HG03039 (cell line): ENCODE data around the gene SERPINI2.
"Not testable (repeated sequence)": the region's sequence is repeated elsewhere in the genome, so short reads cannot be mapped to it uniquely, and the experiment has no call there.

Source experiments
- ATAC-seq: cut with Tn5 transposase; IDR thresholded peaks from one replicate; pipeline ENCODE4 v1.9.1; 2021; ENCODE audit warnings: mild to moderate bottlenecking, moderate library complexity; ENCODE audit not compliant: unreplicated experiment

The SERPINI2 gene

GRCh38 chr3:167450675-167451074, 23.2 kb downstream of the SERPINI2 start:
- ATAC-seq, result no peak

GRCh38 chr3:167450195-167450594, 23.6 kb downstream of the SERPINI2 start:
- ATAC-seq, result no peak

GRCh38 chr3:167445491-167445890, 28.4 kb downstream of the SERPINI2 start:
- no peak for ATAC-seq

- no peak for ATAC-seq
Measured at GRCh38 chr3:167441256-167441655, 32.6 kb downstream of the SERPINI2 start.

- no peak for ATAC-seq
Measured at GRCh38 chr3:167437428-167438139, 36.3 kb downstream of the SERPINI2 start.

GRCh38 chr3:167426962-167427361, 46.9 kb downstream of the SERPINI2 start:
- not testable (repeated sequence) for ATAC-seq

GRCh38 chr3:167422396-167422795, 51.4 kb downstream of the SERPINI2 start:
- not testable (repeated sequence) for ATAC-seq

GRCh38 chr3:167409611-167410010, 64.2 kb downstream of the SERPINI2 start:
- ATAC-seq, result no peak

- ATAC-seq, result no peak
Measured at GRCh38 chr3:167406876-167407492, 66.9 kb downstream of the SERPINI2 start.

GRCh38 chr3:167397826-167398225, 76.0 kb downstream of the SERPINI2 start:
- no peak for ATAC-seq

GRCh38 chr3:167396075-167396474, 77.8 kb downstream of the SERPINI2 start:
- no peak for ATAC-seq

GRCh38 chr3:167394003-167394402, 79.8 kb downstream of the SERPINI2 start:
- ATAC-seq, result no peak
